ENCODE measurements around the gene PHRF1.

The PHRF1 gene

DNA sequence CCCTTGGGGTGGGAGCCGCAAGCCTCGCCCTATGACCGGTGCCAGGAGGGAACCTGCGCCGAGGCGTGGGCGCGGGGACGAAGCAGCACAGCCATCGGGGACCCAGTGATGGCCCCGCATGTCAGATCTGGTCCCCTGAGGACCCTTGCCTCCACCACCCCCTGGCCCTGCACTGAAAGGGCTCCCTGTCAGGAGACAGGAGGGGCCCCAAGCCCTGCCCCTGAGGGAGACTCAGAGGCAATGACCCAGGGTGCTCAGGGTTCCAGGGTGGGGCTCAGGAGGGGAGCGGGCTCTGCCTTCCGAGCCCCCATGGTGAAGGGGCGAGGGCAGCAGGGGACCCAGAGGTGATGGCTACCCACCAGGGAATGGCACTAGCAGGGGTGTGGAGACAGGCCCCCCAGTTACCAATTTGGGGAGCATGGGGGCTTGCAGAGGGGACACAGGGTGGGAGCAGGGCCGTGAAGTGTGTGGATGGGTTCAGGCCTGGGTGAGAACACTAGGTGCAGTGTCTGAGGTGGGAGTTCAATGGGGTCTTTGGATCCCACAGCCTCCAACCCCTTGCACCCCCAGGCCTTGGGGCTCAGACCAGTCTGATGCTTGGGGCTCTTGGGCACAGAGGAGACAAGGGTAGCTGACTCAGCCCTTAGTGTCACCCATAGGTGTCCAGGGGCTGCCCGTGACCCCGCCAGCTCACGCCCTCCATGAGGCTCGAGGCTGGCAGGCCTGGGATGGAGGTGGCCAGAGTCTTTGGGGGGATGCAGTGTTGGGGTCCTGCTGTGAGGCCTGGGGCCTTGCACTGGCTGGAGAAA is 38.4 kb upstream of the PHRF1 start:
- no peak for DNase-seq

DNA sequence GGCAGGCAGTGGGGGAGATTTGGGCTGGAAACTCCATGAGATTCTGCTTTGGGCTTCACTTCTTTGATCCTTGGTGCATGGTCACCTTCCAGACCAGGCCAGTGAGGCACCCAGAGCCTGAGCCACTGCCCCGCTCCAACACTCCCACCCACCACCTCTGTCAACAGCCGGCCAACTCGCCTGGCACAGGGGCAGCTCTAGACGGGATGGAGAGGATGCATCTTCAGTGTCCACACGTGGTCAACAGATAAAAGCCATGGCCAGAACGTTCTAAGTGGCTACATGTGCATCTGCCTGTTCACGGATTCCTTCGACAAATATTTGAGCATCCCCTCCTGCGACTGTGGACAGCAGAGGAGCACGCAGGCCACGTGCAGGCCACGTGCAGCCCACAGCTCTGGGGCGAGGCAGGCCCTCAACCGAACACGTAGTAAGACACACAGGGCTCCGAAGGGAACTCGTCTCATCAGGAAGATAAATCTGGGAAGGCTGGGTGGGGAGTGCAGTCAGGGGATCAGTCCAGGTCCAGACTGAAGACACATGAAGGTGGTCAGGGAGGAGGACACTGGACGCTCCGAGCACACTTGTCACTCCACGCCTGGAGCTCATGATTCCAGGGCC is 37.7 kb upstream of the PHRF1 start:
- no peak for DNase-seq

DNA sequence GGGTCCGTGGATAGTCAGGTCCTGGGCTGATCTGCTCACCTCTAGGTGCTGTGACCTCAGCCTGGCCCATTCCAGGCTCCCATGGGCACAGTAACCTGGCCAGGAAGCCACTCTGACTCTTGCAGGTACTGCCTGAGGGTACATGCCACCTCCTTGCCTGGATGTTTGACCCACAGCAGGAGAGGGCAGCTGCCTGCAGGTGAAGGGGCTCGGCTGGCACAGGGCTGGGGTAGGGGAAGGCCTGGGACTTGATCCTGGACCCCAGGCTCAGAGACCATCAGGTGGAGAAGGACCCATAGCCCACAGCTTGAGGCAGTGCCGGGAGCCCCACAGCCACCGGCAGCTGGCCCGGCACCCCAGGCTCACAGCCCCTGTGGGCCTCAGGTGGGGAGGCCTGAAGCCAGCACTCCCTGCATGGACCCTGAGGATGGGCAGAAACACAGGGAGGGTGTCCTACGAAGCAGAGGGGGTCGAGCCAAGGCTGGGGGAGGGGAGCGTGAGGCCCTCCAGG is 36.2 kb upstream of the PHRF1 start:
- no peak for DNase-seq

DNA sequence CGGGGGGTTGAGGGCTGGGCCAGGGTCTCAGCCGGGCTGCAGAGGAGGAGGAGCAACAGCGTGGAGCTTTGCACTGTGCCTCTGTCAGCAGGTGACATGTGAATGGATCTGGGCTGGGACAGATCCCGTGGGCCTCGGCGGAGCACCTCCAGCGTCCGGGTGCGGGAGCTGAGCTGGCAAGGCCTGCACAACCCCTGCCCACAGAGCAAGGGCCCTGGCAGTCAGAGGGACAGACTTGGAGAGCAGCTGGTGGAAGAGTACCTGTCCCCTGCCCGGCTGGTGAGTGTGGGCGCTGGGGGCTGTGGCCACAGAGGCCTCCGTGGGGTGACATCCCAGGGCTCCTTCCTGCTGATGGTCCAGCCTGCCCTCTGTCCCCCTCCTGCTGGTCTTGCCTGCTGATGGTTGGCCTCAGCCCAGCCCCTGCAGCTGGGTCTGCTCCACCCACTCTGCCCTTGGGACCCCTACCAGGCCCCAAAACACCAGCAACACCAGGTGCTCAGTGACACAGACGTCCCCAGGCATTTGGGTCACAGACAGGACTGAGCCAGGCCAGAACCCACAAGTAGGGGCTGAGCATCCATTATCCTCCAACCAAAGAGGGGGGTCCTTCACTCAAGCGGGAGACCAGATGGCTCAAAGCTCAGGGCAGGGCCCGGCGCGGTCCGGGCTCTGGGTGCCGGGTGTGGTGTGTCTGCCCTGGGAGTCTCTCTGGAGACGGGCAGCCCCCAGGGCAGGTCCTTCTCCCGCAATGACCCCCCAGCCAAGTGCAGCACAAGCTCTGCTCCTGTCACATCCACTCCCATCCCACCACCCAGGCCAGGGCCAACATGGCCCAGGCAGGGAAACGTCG is 35.5 kb upstream of the PHRF1 start:
- DNase-seq: no peak

DNA sequence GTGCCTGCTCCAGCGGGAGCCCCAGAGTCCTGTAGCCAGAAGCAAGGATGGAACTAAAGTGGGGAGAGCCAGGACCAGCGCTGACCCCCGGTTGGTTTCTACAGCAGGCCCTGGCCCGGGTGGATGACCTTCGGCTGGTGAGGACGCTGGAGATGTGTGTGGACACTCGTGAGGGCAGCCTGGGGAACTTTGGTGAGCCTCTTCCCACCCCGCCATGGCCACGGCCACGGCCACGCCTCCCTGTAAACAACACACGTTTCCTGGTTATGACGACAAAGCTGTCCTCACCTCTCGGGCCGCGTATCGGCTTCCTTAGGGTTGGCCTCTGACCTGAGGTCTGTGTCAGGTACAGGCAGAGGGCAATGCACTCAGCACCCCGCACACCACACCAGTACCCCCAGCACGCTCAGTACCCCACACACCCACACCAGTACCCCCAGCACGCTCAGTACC is 34.8 kb upstream of the PHRF1 start:
- DNase-seq: no peak

- no peak for DNase-seq
Measured at GRCh38 chr11:544817-545166, 31.5 kb upstream of the PHRF1 start.

GRCh38 chr11:545171-545570 is 31.1 kb upstream of the PHRF1 start:
- no peak for DNase-seq

DNA sequence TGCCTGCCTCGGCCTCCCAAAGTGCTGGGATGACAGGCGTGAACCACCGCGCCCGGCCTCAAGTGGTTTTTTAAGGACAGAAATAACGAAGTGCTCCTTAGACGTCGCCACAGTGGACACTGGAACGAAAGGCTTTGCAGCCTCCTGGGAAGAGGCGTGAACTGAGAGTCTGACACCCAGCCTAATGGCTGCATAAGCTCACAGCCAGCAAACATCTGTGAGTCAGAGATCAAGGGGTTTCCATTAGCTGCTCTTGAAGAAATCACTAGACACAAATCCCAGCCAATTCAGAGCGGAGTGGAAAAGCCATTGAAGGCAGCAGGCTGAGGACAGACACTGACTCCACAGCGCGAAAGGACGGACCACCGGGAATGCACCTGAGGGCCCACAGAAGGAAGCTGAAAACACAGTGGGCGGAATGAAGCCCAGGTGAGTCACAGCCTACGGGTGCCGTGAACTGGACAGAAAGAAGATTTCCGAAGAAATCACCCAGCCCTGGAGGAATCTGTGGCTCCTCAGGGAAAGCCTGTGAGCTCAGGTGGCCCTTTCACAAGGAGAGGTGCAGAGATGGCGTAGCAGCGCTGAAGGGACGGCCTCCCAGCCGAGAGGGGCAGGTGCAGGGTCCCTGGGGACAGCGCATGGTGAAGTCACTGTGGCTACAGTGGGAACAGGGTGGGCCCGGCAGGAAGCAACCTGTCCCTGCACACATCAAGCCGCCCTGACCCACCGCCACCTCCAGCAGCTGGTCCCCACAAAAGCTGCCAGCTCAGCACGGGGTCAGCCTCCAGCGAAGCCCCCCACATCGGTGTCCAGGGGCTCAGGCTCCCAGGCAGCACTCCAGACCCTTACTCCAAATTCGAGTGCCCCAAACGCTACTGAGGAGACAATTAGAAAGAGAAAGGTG is 27.3 kb upstream of the PHRF1 start:
- no peak for DNase-seq

GRCh38 chr11:550021-550745 is 26.1 kb upstream of the PHRF1 start:
- no peak for DNase-seq

GRCh38 chr11:550746-551085 is 25.6 kb upstream of the PHRF1 start:
- DNase-seq: no peak

- no peak for DNase-seq
Measured at GRCh38 chr11:551131-551530, 25.1 kb upstream of the PHRF1 start.

- no peak for DNase-seq
Measured at GRCh38 chr11:551596-551995, 24.7 kb upstream of the PHRF1 start.

DNA sequence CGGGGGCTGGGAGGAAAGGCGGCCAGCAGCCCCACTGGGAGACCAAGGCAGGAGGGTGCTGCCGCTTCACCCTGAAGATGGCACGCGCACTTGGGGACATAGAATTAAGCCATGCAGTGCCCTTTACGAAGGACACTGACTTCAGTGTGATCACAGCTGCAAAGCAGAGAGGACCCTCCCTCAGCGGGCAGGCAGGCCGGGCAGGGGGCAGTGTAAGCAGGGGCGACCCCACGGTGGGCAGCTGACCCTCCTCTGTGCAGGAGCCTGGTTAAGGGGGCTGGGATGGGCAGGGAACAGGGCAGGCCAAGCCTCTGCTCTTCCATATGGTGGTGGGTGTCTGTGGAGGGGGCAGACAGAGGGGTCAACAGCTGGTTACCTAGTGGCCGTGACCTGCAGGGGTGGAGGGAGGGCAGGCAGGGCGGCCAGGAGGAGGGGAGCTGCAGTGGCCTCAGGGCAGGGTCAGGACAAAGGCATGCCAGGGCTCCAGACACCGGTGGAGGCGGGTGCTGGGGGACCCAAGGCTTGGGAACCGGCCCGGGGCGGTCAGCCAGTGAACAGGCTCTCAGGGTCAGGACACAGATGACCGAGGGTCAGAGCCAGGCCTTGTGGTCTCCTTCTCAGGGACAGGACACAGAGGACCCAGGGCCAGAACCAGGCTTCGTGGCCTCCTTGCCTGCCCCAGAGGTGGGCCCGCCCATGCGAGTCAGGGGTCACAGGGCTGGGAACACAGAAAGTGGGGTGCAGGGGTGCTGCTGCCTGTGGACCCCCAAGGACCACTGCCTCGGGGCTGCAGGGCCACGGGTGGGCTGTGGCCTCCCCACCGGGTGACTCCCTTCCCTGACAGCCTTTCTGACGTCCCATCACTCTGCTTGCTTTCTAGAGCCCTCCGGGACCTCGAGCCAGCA is 22.9 kb upstream of the PHRF1 start:
- no peak for DNase-seq

- DNase-seq: no peak
Measured at GRCh38 chr11:553988-554340, 22.3 kb upstream of the PHRF1 start.

- DNase-seq: peak; percentile 39 to 75
Measured at GRCh38 chr11:554428-555226, 21.6 kb upstream of the PHRF1 start.

DNA sequence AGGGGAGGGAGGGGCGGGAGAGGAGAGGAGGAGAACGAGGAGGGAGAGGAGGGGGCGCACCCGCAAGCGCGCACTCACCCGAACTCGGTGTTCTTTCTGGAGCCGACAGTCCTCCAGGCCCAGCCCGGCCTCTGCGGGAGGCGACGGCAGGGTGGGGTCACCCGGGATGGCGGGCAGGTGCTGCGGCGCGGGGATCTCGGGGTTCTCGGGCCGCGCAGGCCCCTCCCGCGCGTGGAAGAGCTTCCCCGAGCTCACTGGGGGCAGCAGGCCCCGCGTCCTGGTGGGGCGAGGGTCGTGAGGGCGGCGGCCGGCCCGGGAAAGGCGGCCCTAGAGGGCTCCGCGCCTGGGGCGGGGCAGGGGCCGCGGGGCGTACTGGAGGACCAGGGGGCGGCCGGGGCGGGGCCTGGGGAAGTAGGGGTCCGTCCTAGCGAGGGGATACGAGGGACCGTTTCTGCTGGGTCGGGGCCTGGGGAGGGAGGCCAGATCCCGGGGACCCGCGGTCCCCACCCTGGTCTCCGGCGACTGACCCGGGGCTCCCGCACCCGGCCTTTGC is 21.0 kb upstream of the PHRF1 start:
- DNase-seq: no peak

- no peak for DNase-seq
Measured at GRCh38 chr11:555780-556661, 20.2 kb upstream of the PHRF1 start.

DNA sequence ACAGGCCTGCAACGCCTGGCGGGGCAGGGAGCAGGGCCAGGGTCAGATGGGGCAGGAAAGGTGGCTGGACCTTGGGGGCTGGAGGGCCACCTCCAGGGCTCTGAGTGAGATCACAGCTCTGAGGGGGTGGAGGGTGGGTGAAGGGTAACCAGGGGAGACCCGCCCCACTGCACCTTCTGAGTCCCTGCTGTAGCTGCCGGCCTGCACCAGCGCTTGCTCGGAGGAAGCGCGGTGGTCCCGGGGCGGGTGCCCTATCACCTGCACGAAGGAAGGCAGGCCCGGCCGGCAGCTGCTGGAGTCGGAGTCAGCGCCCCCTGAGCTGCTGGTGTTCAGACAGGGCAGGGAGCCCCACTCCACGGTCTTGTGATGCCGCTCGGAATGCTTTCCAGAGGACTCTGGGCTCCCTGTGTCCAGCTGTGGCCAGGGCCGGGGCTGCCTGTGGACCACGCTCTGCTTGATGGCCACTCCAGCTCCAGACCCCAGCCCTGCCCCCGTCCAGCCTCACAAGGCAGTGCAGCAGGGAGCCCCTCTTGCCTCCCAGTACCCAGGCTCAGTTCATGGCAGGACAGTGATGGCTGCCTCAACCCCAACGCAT is 19.5 kb upstream of the PHRF1 start:
- DNase-seq: no peak

Measured in NCI-H446 (cell line).